Subcutaneous adipose tissue (tissue), 4 donors: ENCODE results near the gene HIF1A. TPM values are rescaled to one million over a fixed set of nuclear protein-coding genes. Genes with fewer than 3 reads are reported as not detected.

ENCODE experiments used
- total RNA-seq, 4 donors: library from RNA; depleted of rRNA; stranded (reverse); fragments of >200 nt; gene quantifications; one replicate each; pipeline ENCODE4 v1.1.0, GENCODE V29; 2016
- TF ChIP-seq, protein P1 (sequence below): fragments of 450-650 bp; IDR thresholded peaks from one replicate; pipeline ENCODE4 v1.5.1; 2016; ENCODE audit warnings: low read depth, mild to moderate bottlenecking, control low read depth, antibody characterized with exemption, moderate library complexity

Gene HIF1A
- total RNA-seq, 4 donors from 2014 or later = 53.1 to 253 (median 98.6) TPM

DNA sequence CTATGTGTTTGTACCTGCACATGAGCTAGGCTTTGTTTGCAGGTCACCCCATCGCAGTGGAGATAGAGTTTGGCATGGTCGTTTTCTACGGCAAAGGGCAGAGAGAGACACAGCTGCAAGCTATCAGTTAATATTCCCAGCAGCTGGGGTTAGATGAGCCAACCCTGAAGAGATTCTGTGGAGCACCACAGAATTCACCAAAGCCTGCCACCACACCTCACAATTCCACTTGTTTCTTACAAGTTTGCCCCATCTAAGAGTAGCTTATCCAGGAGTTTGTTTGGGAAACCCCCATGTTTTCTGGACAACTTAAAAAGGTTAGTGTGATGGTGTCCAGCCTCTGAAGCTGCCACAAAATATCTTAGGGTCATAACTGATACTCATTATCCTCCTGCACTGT is 20.0 kb upstream of the HIF1A start:
- TF ChIP-seq, protein P1, sequence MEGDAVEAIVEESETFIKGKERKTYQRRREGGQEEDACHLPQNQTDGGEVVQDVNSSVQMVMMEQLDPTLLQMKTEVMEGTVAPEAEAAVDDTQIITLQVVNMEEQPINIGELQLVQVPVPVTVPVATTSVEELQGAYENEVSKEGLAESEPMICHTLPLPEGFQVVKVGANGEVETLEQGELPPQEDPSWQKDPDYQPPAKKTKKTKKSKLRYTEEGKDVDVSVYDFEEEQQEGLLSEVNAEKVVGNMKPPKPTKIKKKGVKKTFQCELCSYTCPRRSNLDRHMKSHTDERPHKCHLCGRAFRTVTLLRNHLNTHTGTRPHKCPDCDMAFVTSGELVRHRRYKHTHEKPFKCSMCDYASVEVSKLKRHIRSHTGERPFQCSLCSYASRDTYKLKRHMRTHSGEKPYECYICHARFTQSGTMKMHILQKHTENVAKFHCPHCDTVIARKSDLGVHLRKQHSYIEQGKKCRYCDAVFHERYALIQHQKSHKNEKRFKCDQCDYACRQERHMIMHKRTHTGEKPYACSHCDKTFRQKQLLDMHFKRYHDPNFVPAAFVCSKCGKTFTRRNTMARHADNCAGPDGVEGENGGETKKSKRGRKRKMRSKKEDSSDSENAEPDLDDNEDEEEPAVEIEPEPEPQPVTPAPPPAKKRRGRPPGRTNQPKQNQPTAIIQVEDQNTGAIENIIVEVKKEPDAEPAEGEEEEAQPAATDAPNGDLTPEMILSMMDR = no peak

- TF ChIP-seq, protein P1 = no peak
Measured at GRCh38 chr14:61677479-61677878, 17.8 kb upstream of the HIF1A start.

- TF ChIP-seq, protein P1 = no peak
Measured at GRCh38 chr14:61678975-61679374, 16.3 kb upstream of the HIF1A start.

- TF ChIP-seq, protein P1 = no peak
Measured at GRCh38 chr14:61681413-61681812, 13.9 kb upstream of the HIF1A start.

GRCh38 chr14:61683108-61683507 is 12.2 kb upstream of the HIF1A start:
- TF ChIP-seq, protein P1 = no peak

- TF ChIP-seq, protein P1 = no peak
Measured at GRCh38 chr14:61690039-61690438, 5.3 kb upstream of the HIF1A start.

GRCh38 chr14:61690982-61691381 is 4.3 kb upstream of the HIF1A start:
- TF ChIP-seq, protein P1 = no peak

- TF ChIP-seq, protein P1 = no peak
Measured at GRCh38 chr14:61691495-61691894, 3.8 kb upstream of the HIF1A start.
